ENCODE data around the gene SIK3. TPM values are rescaled to one million over a fixed set of nuclear protein-coding genes. Genes with fewer than 3 reads are reported as not detected.
"Not testable (repeated sequence)": the region's sequence is repeated elsewhere in the genome, so short reads cannot be mapped to it uniquely, and the experiment has no call there.

The SIK3 gene
- total RNA-seq, 1 experiment from 2014 or later, result 10.0 TPM

DNA sequence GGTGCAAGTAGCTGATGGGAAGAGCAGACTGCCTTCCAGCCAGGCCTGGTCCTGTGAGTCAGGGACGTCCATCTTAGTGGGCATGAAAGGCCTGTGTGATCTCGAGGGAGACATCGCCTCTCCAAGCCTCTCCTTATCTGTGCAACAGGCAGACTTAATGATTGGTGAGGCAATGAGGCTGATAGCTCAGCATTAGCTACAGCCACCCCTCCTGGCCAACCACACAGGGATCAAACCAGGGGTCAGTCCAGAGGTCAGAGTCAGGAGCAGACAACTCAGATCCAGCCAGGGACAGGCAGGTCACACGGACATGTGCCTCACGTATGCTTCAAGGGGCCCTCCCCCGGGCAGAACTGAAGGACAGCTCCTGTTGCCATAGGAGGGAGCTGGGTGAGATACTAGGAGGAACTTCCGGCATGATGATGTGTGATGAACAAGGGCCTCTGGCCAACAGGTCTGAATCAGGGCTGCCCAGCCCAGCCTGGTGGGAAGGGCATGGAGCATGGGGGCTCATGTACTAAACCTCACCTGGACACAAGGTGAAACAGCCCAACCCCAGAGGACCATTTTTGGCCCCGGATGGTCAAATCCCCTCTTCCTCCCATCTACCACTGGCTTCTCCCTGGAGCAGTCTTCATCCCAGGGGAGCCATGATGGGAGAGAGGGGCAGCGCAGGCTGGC is 271.3 kb downstream of the SIK3 start:
- DNase-seq (ENCODE audit: low spot score), result no peak

GRCh38 chr11:116825854-116826750 is 272.1 kb downstream of the SIK3 start:
- no peak for DNase-seq (ENCODE audit: low spot score)

DNA sequence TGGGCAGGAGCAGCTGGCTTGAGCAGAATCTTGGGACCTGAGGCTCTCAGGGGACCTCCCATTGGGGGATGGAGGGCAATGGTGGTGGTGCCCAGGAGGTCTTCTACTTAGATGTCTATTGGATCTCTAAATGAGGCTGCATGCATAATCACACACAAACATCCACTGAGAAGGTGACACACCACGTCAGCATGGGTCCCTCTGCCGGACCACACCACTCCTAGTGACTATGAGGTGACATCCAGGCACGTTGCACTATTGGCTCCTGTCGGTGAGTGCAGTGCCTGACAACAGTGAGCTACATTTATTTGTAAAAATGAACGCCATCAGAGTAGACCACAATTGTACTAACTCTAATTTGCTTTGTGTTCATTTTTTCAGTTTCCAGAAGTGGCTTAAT is 272.8 kb downstream of the SIK3 start:
- no peak for DNase-seq (ENCODE audit: low spot score)

DNA sequence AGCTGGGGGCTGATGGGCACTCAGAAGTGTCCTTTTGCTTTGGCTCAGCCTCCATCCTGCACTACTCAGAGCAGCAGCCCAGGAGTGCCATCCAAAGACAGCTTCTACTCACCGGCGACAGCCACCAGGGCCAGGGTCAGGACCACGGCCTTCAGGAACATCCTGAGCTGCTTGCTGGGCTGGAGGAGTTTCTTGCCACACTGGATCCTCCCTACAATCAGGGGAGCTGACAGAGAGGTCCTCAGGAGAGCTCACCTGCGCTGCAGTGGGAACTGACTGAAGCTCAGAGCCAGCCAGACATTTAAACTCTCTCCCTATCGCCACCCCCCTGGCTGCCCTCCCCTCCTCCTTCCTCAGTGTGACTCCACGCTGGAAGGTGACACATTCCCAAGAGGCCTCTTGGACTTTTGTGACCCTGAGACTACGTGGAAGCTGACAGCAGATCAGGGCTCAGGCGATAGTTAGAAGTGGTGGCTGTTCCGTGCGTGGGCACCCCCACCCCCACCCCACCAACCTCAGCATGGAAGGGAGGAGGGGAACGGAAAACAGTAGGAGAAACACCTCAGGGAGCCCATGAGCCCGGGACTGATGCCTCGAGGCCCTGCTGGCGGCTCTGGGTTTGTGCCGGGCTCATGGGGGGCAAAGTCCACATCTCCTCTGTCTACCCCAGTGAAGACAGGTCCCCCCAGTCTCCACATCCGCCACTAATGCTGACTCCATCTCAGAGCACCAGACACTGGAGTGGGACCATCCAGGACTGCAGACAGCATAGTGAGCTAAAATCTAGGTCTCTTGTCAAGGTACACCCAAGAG is 275.0 kb downstream of the SIK3 start, which contains the start of gene APOA4:
TSS of gene APOA4 (minus strand) at position 274 of the 813 bp plus-strand sequence. CDS start at position 161, 113 bp downstream.
- DNase-seq (ENCODE audit: low spot score), result no peak

DNA sequence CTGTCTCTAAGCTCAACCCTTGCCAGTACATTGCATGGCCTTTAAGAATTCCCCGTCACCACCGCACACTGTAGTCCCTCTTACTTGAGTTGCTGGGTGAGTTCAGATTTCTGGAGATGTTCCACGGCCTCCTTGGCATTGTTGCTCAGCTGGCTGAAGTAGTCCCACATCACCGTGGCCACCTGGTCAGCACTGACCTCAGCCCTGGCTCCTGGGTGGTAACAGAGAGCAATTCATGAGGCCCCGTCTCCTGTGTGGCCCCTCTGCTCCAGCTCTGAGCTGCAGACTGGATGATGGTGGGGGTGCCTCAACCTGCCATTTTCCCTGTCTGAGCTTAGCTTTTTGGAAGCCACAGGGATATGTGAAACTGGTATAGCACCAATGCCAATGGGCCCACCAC is 275.7 kb downstream of the SIK3 start:
- DNase-seq (ENCODE audit: low spot score), result no peak

DNA sequence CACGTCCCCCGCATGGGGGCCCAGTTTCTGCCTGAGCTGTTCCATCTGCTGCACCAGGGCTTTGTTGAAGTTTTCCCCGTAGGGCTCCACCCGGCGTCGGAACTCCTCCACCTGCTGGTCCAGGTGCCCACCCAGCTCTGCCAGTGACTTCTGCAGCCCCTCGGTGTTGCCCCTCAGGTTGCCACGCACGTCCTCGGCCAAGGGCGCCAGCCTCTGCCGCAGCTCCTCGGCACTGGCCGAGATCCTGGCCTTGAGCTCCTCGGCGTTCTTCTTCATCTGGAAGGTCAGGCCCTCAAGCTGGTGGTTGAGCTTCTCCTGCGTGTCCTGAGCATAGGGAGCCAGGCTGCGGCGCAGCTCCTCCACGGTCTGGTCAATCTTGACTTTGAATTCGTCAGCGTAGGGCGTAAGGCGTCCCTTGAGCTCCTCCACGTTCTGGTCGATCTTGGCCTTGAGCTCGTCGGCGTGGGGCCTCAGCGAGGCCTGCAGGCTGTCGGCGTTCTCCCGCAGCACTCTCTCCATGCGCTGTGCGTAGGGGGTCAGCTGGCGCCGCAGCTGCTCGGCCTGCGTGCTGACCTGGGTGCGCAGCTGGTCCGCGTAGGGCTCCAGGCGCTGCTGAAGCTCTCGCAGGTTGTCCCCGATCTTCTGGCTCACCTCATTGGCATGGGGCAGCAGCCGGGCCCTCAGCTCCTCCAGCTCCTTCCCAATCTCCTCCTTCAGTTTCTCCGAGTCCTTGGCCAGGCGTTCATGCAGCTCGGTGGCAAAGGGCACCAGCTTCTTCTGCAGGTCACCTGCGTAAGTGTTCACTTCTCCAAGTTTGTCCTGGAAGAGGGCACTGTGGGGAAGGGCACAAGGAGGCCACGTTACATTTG is 276.9 kb downstream of the SIK3 start:
- DNase-seq (ENCODE audit: low spot score), result no peak

GRCh38 chr11:116819049-116819448 is 279.2 kb downstream of the SIK3 start:
- DNase-seq (ENCODE audit: low spot score), result no peak

GRCh38 chr11:116814502-116814901 is 283.7 kb downstream of the SIK3 start:
- DNase-seq (ENCODE audit: low spot score), result no peak

GRCh38 chr11:116813781-116814471 is 284.3 kb downstream of the SIK3 start:
- DNase-seq (ENCODE audit: low spot score), result no peak

DNA sequence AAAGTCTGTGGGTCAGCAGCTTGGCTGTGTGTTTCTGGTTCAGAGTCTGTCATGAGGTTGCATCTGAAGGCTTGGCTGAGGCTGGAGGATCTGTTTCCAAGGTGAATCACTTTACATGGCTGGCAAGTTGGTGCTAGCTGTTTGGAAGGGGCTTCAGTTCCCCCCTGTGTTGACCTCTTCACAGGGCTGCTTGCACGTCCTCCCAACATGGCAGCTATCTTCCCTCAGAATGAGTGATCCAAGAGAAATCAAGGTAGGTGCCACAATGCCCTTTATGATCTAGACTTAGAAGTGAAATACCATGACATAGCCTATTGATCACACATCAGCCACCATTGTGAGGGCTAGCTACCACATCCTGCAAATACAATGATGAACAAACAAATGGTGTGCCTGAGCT is 285.1 kb downstream of the SIK3 start:
- DNase-seq (ENCODE audit: low spot score), result no peak

GRCh38 chr11:116812109-116812508 is 286.1 kb downstream of the SIK3 start:
- no peak for DNase-seq (ENCODE audit: low spot score)

GRCh38 chr11:116811194-116811593 is 287.0 kb downstream of the SIK3 start:
- DNase-seq (ENCODE audit: low spot score), result no peak

DNA sequence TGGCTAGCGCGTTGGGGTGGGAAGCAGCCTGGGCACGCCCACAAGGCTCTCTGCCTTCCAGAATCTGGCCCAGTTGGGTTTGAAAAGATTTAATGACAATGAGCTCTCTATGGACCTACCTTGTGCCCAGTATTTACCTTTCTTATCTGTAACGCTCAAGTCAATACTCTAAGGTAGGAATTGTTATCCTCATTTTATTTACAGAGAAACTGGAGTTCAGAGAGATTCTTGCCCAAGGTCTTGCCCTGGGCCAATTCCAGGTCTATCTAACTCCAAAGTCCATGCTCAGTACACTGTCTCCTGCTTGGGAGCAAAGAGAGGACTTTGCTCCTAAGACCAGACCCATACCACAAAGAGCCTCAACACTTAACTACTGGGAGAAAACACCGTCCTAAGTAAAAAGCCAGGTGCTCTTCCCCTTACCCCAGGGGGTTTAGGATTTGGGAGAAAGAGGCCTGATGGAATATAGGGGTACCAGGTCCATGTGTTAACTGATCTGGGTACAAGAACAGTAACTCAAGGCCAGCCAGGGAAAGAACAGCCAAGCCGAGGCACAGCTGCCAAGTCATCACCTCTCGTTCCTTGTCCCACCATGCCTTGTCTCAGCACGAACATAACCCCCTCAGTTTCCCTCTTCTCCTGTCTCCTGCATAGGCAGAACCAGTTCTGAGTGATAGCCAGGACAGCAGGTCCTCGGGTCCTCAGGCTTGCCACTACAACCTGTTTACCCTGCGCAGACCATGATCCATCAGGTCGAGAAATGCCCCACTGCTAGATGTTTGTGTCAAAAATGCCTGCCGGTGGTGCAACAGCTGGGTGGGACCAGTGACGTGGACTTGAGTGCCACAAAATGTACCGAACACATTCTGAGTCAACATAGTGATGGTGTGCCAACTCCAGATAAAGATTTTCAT is 289.7 kb downstream of the SIK3 start:
- DNase-seq (ENCODE audit: low spot score), result peak; percentile 45

- DNase-seq (ENCODE audit: low spot score), result no peak
Measured at GRCh38 chr11:116807601-116808261, 290.5 kb downstream of the SIK3 start.

DNA sequence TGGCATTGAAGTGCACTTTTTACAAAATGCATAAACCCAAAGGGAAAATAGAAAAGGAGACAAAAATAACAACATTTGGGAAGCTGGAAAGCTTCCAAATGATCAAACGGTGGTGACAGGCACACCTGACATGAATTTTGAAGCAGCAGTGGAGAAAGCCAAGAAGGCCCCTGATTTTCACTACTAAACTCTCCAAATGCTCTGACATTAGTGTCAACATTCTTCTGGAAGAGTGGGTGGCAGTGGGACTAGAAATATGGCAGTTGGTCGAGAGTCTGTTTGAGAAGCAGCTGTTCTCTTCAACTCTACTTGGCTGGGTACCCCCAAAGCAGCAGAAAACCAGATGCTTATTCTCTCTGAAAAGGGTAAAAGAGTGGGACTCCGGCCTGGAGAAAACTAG is 294.2 kb downstream of the SIK3 start:
- DNase-seq (ENCODE audit: low spot score), result no peak

- DNase-seq (ENCODE audit: low spot score), result not testable (repeated sequence)
Measured at GRCh38 chr11:116801662-116802061, 296.6 kb downstream of the SIK3 start.

DNA sequence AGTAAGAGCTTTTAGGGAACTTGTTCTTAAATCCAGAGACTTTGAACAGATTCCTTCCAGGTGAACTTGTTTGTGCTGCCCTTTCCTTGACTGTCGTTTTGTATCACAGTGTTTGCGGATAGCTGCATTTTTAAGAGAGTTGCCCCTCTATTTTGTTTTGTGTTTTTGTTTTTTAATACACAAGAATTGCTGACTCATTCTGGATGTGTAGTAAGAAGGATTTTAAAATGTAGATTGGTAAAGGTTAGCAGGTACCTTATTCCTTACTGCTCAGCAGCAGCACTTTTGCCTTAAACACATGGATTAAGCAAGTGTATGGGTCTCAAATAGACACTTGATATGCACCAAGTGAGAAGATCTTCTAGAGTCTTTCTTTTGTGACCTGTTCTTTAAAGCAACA is 297.6 kb downstream of the SIK3 start:
- no peak for DNase-seq (ENCODE audit: low spot score)

GRCh38 chr11:116798368-116798767 is 299.9 kb downstream of the SIK3 start:
- DNase-seq (ENCODE audit: low spot score), result no peak

- no peak for DNase-seq (ENCODE audit: low spot score)
Measured at GRCh38 chr11:116797816-116798215, 300.4 kb downstream of the SIK3 start.
